CD4-positive, alpha-beta T cell treated with Interleukin-15 for 1 hour (primary cell): Measurements from ENCODE around the gene CCL22.
A peak's percentile ranks its signal among the peaks of the same experiment; 100 is the strongest.
"Not testable (repeated sequence)": the region's sequence is repeated elsewhere in the genome, so short reads cannot be mapped to it uniquely, and the experiment has no call there.

Experiments used
- DNase-seq: peaks from one replicate; pipeline ENCODE4 v3.0.0-alpha.2; 2020

The CCL22 gene

DNA sequence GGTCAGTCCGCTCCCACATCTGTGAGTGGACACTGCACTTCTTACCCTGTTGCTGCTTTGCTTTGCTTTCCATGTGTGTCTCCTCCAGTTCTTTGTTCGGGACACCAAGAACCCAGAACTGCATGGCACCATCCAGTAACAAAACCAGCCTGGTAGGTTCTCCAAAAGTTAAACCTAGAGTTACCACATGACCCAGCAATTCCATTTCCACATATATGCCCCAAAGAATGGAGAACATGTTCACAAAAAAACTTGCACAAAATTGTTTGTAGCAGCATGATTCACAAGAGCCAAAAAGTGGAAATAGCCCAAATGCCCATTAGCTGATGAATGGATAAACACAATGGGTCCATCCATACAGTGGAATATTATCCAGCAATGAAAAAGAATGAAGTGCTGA lies 10.3 kb upstream of the CCL22 start:
- no peak for DNase-seq

- peak; percentile 72 for DNase-seq
Measured at GRCh38 chr16:57349212-57350031, 9.2 kb upstream of the CCL22 start.

DNA sequence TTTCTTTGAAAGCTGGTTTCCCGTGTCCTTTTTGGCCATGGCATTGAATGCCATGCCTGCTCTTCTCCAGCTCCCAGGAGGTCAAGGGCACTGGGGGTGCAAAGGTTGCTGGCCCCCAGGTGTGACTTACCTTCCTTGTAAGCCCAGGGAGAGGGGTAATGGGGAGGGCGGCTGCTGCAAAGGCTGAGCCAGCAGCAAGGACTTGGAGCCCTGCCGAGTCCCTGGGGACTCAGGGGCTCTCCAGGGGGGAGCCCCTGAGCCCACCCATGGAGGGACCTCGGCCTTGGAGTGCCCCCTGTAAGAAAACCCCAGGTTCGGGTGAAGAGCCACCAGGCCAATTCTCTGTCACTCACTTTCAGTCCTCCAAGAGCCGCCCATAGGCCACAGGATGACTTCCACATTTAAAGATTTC lies 5.9 kb upstream of the CCL22 start:
- no peak for DNase-seq

DNA sequence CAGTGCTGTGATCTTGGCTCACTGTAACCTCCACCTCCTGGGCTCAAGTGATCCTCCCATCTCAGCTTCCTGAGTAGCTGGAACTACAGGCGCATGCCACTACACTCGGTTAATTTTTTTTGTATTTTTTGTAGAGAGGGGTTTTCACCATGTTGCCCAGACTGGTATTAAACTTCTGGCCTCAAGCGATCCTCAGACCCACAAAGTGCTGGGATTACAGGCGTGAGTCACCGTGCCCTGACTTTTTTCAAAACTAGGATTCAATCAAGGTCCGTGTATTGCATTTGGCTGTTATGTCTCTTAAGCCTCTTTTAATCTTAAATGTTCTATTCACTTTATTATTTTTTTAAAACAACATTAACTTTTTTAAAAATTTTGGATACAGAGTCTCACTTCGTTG lies 4.3 kb upstream of the CCL22 start:
- DNase-seq: no peak

DNA sequence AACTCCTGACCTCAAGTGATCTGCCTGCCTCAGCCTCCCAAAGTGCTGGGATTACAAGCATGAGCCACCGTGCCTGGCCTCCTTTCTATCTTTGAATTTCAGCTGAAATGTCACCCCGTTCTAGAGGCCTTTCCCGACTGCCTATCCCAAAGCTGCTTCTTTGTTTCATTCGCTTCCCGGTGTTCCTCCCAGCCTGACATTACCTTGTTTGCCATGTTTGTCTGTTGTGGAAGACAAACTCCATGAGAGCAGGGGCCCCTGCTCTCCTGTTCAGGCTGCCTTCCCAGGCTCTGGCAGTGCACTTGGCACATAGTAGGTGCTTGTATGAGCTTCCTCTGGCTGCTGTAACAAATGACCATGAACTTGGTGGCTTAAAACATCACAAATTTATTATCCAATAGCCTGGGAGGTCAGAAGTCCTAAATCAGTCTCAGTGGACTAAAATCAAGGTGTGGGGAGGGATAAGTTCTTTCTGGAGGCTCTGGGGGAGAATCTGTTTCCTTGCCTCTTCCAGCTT lies 2.6 kb upstream of the CCL22 start:
- DNase-seq: no peak

DNA sequence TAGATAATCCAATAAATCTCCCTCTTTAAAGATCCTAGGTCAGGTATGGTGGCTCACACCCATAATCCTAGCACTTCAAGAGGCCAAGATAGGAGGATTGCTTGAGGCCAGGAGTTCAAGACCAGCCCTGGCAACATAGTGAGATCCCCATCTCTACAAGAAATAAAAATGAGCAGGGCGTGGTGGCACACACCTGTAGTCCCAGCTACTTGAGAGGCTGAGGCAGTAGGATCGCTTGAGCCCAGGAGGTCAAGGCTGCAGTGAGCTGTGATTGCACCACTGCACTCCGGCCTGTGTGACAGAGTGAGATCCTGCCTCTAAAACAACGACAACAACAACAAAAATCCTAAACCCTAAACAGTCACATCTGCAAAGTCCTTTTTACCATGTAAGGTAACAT lies 2.0 kb upstream of the CCL22 start:
- no peak for DNase-seq

DNA sequence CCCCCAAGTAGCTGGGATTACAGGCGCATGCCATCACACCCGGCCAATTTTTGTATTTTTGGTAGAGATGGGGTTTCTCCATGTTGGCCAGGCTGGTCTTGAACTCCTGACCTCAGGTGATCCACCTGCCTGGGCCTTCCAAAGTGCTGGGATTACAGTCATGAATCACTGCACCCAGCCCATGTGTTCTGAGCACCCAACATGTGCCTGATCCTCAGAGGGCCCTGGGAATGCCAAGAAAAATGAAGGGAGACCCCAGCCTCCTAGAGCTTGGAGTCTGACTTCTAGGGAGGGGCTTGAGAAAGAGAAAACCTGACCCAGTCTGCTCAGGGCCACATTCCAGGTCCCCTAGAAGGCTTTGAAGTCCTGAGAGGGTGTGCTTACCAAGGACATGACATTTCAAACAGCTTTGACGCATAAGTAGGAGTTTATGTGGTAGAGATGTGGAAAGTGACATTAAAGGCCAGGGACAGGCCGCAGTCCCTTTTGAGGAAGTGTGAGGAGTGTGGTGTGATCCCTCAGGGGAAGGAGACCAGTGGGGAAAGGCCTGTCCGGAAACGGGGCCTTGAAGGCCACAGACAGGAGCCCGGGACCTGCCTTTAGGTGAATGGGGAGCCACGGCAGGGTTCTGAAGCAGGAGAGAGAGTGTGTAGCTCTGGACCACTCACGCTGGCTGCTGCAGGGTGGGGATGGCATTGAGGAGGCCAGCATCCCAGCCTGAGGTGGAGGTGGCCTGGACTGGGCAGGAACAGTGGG lies 1.1 kb upstream of the CCL22 start:
- DNase-seq: peak; percentile 31

DNA sequence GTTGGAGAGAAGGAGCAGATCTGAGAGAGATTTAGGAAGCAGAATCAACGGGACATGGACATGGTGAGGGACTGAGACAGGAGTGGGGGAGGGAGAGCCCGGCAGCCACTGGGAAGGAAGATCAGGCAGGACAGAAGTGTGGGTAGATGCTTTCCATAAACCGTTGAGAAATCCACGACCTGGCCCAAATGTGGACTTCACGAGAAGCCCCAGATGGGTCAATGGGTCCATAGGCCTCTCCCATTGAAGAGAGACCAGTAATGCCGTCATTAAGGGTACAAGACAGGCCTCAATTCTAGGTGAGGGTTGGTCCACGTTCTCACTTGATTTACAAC lies 530 bp upstream of the CCL22 start:
- DNase-seq: no peak

DNA sequence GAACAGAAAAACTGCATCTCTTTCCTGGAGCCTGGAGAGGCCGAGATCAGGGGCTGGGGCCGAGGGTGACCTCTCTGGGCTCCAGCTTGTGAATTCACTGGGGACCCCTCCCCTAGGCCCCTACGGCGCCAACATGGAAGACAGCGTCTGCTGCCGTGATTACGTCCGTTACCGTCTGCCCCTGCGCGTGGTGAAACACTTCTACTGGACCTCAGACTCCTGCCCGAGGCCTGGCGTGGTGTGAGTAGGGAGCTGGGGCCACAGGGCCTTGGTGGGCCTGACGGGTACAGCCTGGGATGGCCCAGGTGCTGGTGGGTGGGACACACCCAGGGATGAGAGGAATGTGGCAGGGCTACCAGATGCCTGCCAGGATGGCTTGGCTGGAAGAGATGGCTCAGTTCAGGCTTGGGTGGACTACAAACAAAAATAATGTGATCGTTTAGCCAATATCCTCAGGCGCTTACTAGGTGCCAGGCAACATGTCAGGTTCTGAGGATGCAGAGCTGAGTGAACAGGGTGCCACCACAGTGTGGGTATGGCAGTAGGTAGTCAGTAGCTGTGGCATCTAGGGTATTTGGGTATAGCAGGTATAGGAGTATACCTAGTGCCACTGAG lies 1.8 kb downstream of the CCL22 start:
- no peak for DNase-seq

DNA sequence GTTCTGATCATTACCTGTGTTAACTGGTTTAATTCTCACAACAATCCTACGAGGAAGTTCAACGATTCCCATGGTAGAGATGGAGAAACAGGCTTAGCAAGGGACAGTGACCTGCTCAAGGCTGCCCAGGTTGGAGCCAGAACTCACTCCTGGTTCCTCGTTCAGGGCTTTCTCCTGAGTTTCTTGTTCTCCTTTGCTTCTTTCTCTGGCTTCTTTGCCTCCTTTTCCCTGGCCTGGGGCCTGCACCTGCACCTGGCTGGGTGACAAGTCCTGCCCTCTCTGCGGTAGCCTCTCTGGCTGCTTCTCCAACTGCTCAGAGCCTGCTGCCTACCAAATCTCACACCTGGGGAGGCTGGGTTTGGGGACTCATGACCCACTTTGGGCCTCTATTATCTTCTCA lies 2.8 kb downstream of the CCL22 start:
- no peak for DNase-seq

GRCh38 chr16:57364143-57364542 lies 5.6 kb downstream of the CCL22 start:
- no peak for DNase-seq

DNA sequence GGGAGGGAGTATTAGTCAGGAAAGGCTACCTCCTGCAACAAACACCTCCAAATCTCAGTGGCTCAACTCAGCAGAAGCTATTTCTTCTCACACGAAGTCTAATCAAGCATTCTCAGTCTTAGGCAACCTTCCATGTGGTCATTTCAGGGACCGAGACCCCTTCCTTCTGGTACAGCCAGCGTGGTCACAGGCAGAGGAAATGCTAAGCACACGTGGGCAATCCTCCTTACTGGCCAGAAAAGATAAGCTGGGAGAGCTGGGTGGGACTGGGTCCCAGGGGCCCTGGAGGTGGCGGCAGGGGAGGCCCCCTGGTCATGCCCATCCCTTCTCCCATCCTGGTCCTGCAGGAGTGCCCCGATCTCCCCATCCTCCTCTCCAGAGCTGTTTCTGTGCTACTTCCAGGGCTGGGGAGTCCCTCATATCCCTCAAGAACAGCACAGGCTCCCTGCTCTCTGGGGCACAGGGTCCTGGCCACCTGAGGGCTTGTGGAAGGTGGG lies 8.0 kb downstream of the CCL22 start:
- DNase-seq: no peak

GRCh38 chr16:57367116-57367752 lies 8.7 kb downstream of the CCL22 start:
- DNase-seq: no peak

- no peak for DNase-seq
Measured at GRCh38 chr16:57371494-57372371, 13.2 kb downstream of the CCL22 start.

DNA sequence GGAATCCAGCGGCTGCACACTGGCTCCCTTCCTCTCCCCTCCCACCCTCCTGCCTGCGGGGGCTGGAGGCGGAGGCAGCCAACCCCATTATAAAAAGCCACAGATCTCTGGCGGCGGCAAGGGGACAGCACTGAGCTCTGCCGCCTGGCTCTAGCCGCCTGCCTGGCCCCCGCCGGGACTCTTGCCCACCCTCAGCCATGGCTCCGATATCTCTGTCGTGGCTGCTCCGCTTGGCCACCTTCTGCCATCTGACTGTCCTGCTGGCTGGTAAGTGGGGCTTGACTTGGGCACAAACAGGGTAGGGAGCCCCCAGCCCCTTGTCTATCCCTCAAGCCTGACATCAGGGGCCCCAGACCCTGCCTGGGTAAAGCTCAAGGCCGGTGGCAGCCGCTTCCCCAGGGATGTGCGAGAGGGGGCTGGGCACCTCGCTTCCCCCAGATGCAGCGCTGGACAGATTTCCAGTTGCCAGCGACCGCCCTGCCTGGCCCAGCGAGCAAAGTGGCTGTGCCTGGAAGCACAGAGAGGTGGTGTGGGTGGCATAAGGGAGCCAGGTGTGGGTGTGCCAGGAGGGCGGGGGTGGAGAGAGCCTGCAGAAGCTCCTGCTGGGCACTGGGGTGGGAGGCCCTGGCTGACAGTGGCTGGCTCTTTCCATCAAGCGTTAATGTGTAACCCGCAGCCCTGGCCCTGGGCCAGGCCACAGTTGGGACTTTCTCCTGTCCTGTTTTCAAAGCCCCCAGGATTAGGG lies 14.0 kb downstream of the CCL22 start, which contains the start of gene CX3CL1:
CX3CL1 (plus strand) TSS at position 119 of the 745 bp plus-strand sequence; CDS start at position 198, 79 bp downstream.
- no peak for DNase-seq

GRCh38 chr16:57373117-57373947 lies 14.7 kb downstream of the CCL22 start:
- no peak for DNase-seq

DNA sequence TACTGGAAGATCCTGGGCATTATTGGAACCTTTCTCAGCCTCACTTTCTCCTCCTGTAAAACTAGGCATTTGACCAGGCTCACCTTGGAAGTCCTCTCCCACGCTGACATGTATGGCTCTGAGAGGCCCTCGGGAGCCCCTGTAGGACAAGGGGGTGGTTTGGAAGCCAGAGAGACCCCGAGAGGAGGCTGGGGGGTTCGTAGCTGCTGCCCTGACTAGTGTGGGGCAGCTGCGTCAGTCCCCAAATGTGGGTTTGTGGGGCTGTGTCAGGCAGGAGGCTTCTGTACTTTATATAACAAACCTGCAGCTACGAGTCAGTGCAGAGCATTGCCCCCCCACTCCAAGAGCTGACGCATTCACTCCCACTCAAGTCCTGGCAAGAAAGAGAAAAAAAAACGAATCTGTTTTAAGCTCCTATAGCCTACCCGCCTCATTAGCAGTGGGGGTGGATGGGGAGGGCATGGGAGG lies 15.5 kb downstream of the CCL22 start:
- DNase-seq: no peak

- DNase-seq: not testable (repeated sequence)
Measured at GRCh38 chr16:57374925-57375465, 16.4 kb downstream of the CCL22 start.

GRCh38 chr16:57376313-57376818 lies 17.8 kb downstream of the CCL22 start:
- DNase-seq: no peak
